SK-N-DZ (cell line): ENCODE measurements around the gene LCAT.
"Not testable (repeated sequence)": the region's sequence is repeated elsewhere in the genome, so short reads cannot be mapped to it uniquely, and the experiment has no call there.

Source experiments
- DNase-seq: peaks from one replicate; pipeline ENCODE4 v3.0.0-alpha.2; 2015; ENCODE audit warnings: low spot score

The LCAT gene

GRCh38 chr16:67946966-67947558, 3.1 kb upstream of the LCAT start:
- DNase-seq, result no peak

DNA sequence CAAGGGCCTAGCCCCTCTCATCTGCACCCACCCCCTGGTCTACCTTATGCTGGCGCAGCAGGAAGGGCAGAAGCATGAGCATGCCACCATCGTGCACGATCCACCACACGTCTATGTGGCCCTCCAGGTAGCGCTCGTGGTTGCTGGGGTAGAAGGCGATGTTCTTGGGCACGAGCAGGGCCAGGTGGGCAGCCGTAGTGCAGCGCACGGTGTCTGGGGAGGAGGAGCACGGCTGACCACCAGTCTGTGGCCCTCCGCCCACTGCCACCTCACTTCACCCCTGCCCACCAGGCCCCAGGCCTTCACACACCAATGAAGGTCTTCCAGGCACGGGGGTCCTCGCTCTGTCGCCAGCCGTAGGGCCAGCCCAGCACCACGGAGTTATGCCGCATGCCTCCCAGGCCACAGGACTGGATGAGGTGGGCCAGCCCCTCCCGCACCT, 2.2 kb upstream of the LCAT start:
- no peak for DNase-seq

- DNase-seq, result no peak
Measured at GRCh38 chr16:67945392-67945933, 1.5 kb upstream of the LCAT start.

GRCh38 chr16:67944690-67945391, 921 bp upstream of the LCAT start:
- DNase-seq, result no peak

DNA sequence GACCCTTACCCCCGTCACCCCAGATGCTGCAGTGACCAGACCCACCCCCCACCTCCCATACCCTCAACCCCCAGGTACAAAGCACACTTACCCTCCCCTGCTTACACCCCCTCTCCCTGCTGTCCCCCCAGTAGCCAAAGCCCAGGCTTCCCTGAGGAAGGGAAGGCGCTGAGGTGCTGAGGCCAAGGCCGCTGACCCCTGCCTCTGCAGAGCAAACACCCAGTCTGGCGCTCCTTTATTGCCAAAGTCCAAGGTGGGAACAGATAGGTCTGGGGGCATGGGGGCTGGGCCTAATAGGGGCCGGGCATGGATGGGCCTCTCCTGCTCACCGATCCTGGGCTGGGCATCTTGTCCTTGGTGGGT, 683 bp downstream of the LCAT start:
- no peak for DNase-seq

DNA sequence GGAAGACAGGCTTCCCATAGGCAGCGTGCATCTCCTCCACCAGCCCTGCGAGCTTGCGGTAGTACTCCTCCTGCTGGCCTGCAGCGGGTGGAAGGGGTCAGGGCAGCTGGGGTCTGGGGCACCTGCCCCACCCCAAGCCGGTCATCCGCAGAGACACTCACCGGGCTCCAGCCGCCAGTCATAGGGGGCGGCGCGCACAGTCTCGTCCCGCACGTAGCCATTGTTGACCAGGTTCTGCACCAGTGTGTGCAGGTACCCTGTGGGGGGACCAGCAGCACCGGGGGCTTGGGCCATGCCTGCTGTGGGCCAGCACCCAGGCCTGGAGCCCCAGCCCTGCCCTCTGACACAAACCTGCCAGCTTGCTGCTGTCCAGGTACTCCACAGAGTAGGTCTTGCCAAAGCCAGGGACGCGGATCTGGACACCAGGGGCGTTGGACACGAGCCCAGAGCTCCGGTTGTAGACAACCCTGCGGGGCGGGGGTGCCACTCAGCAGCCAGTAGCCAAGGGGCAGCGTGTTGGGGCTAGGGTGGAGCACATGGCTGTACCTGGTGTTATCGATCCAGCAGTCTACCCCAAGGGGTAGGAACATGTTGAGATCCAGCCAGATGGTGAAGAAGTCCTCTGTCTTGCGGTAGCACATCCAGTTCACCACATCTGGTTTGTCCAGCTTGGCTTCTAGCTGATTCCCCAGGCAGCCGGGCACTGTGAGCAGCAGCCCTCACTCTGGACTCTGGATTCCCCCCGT, 1.2 kb downstream of the LCAT start:
- no peak for DNase-seq

DNA sequence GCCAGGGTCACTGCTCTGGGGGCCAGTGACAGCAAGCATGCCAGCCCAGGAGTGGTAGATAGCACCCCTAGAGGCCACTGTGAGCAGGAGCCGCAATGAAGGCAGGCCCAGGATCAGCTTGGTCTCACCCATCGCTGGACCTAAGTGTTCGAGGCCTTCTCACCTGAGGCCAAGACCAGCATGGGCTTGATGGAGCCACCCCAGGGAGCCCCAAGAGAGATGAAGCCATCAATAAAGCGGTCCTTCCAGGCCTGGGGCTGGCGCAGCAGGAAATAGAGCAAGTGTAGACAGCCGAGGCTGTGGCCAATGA, 1.8 kb downstream of the LCAT start:
- peak; percentile 69 for DNase-seq

GRCh38 chr16:67941469-67942199, 2.3 kb downstream of the LCAT start:
- DNase-seq, result peak; percentile 44

DNA sequence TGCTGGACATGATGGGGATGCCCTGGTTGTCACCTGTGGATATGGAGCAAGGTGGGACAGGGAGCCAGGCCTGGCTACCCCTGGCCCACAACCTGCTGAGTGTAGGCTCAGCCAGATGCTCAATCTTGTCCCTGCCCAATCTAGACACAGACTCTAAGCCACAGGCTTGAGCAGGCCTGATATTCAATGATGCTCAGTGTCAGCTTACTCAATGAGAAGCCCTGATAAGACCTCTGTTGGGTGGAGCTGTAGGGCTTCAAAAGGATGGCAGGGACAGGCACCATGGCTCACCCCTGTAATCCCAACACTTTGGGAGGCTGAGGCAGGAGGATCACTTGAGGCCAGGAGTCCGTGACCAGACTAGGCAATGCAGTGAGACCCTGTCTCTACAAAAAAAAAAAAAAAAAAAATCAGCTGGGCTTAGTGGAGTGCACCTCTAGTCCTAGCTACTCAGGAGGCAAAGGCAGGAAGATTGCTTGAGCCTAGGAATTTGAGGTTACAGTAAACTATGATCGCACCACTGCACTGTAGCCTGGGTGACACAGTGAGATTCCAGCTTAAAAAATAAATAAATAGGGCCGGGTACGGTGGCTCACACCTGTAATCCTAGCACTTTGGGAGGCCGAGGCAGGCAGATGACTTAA, 3.4 kb downstream of the LCAT start:
- no peak for DNase-seq

- no peak for DNase-seq
Measured at GRCh38 chr16:67939507-67940445, 4.1 kb downstream of the LCAT start.

DNA sequence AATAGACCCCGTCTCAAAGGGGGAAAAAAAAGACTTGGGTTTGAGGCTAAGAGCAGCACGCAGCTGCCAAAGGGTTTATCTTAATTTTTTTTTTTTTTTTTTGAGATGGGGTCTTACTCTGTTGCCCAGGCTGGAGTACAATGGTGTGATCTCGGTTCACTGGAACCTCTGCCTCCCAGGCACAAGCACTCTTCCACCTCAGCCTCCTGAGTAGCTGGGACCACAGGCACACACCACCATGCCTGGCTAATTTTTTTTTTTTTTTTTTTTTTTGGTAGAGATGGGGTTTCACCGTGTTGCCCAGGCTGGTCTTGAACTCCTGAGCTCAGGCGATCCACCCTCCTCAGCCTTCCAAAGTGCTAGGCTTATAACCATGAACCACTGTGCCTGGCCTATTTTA, 6.2 kb downstream of the LCAT start:
- DNase-seq, result not testable (repeated sequence)

DNA sequence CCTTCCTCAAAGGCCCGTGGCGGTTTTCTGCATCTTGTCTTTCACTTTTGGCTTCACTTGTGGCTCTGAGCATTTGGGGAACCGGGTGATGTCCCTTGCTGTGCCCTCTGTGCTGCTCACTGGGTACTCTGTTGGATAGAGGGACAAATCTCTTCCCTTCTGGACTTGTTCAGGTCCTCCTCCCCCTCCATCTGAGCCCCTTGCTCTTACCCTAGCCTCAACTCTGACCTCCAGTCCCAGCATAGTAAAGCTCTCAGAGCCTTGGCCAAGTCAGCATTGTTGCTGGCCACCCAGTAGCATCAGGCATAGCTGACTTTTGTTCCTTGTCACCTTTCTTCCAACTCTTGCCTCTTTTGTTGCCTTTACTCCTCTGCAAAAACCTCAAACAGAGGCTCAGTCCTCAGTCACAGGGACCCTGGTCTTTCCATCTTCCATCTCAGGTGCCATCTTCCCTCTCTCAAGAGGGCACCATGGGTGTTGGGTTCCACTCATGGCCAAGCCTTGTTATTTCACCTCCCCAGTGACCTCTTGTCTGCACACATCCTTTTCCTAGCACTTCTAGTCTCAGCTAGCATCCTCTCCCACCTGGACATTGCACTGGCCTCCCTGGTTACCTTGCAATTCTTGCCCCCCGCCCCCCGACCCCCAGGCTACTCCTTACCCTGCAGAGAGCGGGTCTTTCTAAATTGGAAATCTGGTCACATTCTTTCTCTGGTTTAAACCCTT, 6.9 kb downstream of the LCAT start:
- DNase-seq, result no peak

DNA sequence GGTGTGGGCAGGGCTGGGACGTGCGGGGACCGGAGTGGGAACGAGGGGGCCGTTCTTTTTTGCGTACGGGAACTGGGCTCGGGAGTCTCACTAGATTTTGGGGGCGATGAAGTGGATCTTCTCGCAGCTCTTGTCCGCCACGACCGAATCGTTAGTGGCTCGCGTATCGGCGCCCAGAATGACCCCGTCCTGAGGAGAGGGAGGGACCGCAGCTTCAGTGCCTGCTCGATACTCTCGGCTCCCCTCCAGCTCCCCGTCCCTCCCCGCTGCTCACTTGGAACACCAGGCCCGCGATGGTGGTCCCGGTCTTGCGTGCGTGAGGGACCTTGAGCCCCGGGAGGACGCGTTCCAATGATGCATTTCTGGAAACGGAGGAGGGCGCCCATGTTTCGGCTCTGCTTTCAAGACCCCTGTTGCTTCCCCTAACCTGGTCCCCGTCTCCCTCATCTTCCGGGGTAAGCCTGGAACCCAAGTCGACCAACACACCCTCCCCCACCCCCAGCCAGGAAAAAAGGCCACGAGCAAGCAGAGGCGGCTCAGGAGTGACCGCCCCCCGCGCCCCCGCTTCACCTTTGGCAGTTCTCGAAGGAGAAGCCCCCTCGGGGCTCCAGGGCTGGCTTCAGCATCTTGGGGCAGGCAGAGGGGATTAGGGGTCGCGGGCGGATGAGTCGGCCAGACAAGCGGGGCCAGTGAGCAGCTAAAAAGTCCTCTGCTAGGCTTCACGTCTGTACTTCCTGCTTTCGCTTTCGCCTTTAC, 7.6 kb downstream of the LCAT start, which contains the start of gene PSMB10:
Gene PSMB10 (minus strand): TSS at position 727 of the 756 bp plus-strand sequence. CDS start 101 bp downstream, at position 626.
- no peak for DNase-seq

DNA sequence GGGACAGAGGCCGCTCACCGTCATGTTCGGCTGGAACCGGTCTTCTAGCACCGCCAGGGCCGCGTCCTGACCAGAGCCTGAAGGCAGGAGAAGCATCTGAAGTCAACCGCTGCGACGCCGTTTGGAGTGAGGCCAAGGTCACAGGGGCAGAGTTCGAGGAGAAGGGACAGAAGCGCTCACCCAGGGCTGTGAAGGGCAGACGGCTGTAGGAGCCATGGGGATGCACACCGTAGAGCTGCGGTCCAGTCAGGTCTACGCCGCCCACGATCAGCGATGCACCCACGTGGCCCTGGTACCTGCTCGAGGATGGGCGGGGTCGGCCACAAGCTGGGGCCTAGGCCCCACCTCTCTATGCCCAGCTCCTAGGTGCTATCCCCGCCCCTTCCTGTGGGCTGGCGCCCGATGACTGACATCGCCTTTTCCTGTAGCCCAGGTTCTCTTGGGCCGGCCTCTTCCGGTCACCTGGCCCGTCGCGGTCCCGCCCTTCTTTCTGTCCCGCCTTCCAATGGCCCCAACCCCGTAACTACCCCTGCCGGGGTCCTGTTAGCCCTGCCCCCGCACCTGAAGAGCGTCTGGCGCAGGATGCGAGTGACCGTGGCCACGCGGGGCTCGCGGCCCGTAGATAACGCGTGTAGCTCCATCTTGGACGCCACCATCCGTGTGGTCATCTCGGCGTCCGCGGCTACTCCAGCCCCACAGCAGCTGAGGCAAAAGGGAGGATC, 8.4 kb downstream of the LCAT start:
- DNase-seq, result peak; percentile 96

DNA sequence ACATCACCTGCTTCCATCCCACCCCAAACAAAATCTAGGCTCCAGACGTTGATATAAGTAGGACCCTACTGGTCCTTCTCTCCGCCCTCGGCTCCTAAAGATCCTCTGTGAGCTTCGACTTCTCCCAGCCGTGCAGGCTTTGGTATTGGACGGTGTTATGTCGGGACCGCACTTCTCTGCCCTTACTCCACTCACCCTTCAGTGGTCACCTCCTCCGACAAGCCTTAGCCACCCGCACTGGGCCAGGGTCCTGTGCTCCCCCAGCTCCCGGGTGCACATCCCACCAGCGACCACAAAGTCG, 8.9 kb downstream of the LCAT start:
- no peak for DNase-seq

GRCh38 chr16:67934306-67935100, 9.4 kb downstream of the LCAT start:
- no peak for DNase-seq

DNA sequence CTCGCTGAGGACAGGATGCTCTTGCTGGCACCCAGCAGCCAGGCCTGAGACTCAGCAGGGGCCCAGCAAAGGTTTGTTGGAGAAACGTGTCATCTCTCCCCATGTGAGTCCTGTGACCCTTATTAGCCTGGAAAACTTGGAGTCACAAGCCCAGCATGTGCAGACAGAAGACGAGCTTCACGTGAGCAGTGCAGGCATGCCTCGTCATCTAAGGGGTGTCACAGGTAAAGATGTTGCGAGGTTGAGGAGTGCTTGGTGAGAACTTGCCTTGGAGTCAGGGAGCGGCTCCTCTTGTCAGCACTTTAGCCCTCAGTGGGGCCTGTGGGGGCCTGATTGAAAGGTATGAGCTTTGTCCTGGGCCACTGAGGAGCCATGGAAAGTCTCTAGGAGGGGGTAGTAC, 10.1 kb downstream of the LCAT start:
- no peak for DNase-seq

- DNase-seq, result no peak
Measured at GRCh38 chr16:67932462-67932840, 11.5 kb downstream of the LCAT start.
